GM19193 (cell line): ENCODE data around the gene GARIN3.

ENCODE experiments used
- POLR2A ChIP-seq: IDR thresholded peaks from 4 replicates; pipeline ENCODE4 v1.6.1; 2011; ENCODE audit not compliant: insufficient read depth, insufficient read length; ENCODE audit errors: extremely low read depth

GARIN3 gene

GRCh38 chr5:157130925-157131324 lies 35.1 kb downstream of the GARIN3 start:
- no peak for TF ChIP-seq POLR2A

- TF ChIP-seq POLR2A, result no peak
Observed at GRCh38 chr5:157121709-157122108, 44.4 kb downstream of the GARIN3 start.

DNA sequence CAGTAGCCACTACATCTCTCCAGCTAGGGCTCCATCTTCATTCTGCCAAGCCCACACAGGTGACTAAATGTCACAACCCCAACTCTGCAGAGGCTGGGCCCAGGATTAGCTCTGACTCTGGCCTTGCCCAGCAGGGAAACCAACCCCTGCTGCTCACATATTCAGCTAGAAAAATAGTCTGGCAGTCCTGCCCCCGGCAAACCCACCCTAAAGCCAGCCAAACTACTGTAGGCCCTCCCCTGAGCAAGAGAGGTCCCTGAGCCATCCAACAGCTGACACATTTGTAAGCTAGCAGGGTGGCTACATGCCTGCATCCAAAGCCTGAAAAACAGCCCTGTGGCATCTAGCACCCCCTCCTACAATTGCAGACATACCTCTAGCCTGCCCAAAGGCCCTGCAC lies 46.0 kb downstream of the GARIN3 start:
- TF ChIP-seq POLR2A, result no peak

DNA sequence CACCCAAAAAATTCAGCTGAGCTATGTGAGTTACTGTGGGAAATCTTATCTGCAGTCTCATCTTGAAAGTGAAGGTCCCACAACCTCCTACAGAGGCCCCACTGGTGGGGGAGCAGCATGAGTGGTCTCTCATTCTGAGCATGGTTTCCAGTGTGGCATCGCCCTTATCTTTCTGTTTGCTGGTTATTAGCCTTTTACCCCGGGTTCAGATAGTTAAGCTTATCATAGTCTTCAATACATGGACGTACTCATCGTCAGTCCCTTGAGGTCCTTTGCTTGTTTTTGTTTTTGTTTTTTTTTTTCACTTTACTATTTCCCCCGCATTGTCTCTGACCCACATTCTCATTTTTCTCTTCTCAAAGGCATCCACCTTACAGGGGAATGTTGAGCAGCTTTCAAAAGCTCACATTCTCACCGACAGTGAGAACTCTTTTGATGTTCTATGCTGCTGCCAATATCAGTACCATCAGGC lies 49.5 kb downstream of the GARIN3 start:
- TF ChIP-seq POLR2A, result no peak

- no peak for TF ChIP-seq POLR2A
Observed at GRCh38 chr5:157115502-157115901, 50.6 kb downstream of the GARIN3 start.

GRCh38 chr5:157115012-157115411 lies 51.1 kb downstream of the GARIN3 start:
- no peak for TF ChIP-seq POLR2A

GRCh38 chr5:157113002-157113401 lies 53.1 kb downstream of the GARIN3 start:
- TF ChIP-seq POLR2A, result no peak
